Kidney (tissue), 14 donors: ENCODE results near the gene NRM. TPM values are rescaled to one million over a fixed set of nuclear protein-coding genes. Genes with fewer than 3 reads are reported as not detected.

Experiments
- DNase-seq, 5 donors: peaks; one replicate each; pipeline ENCODE4 v3.0.0-alpha.2; 2013 to 2020
- FAIRE-seq: peaks from 2 replicates; lab custom pipeline; 2012; peaks lifted over from hg19 to GRCh38; lab: Jason Lieb, UNC
- H3K27ac ChIP-seq, 2 donors: one replicate each; pipeline ENCODE4 v1.7.0; 2013; ENCODE audit warnings: low read depth in 2 of 2, low read length in 2 of 2, inconsistent platforms in 1 of 2
- H3K27me3 ChIP-seq: one replicate; pipeline ENCODE4 v1.7.1; 2013; ENCODE audit warnings: low read length, inconsistent platforms; ENCODE audit not compliant: control insufficient read depth, insufficient read depth
- H3K36me3 ChIP-seq, 3 donors: one replicate each; pipeline versions ENCODE4 v1.7.0 to v1.7.1; 2013; ENCODE audit warnings: low read length in 3 of 3, control low read depth in 1 of 3, inconsistent platforms in 1 of 3; ENCODE audit not compliant: insufficient read depth in 3 of 3, control insufficient read depth in 2 of 3
- H3K4me1 ChIP-seq, 3 donors: one replicate each; pipeline versions ENCODE4 v1.7.0 to v1.7.1; 2013; ENCODE audit warnings: low read length in 3 of 3, inconsistent platforms in 1 of 3, low read depth in 1 of 3; ENCODE audit not compliant: control insufficient read depth in 2 of 3, insufficient read depth in 2 of 3
- H3K4me3 ChIP-seq, 3 donors: one replicate each; pipeline versions ENCODE4 v1.7.0 to v1.8.1; 2013; ENCODE audit warnings: low read length in 3 of 3, control low read depth in 1 of 3, inconsistent platforms in 1 of 3
- H3K9ac ChIP-seq, 3 donors: one replicate each; pipeline versions ENCODE4 v1.7.0 to v1.7.1; 2013; ENCODE audit warnings: low read length in 3 of 3, control low read depth in 1 of 3, inconsistent platforms in 1 of 3
- H3K9me3 ChIP-seq, 3 donors: one replicate each; pipeline versions ENCODE4 v1.7.0 to v1.7.1; 2013; ENCODE audit warnings: low read length in 3 of 3, control low read depth in 1 of 3, inconsistent platforms in 1 of 3; ENCODE audit not compliant: control insufficient read depth in 2 of 3, insufficient read depth in 1 of 3
- intact Hi-C: fragments of 100-400 bp; cut with DNase I; formaldehyde crosslinking; loops from one replicate; pipeline ENCODE4 v1.11.1; 2022
- polyA plus RNA-seq: library from polyadenylated mRNA; stranded (reverse); fragments of 350-450 nt; fragmentation: Illumina TruSeq; extraction: RNeasy Lipid Tissue Mini Kit (QIAGEN cat#74804); gene quantifications from one replicate; pipeline ENCODE4 v1.2.3, GENCODE V29; 2014; ENCODE audit warnings: low read depth, low replicate concordance; ENCODE audit not compliant: insufficient read depth
- total RNA-seq: library from RNA; stranded (reverse); fragmentation: NEBNext Ultra II Directional; extraction: Animal tissue kit (Norgen Biotek cat#: 25700); gene quantifications from one replicate; pipeline ENCODE4 v1.2.1, GENCODE V29; 2021
- TF ChIP-seq, protein P1 (sequence below): IDR thresholded peaks from 3 replicates; pipeline ENCODE4 v1.5.1; 2012; ENCODE audit warnings: mild to moderate bottlenecking, moderate library complexity, borderline replicate concordance; ENCODE audit not compliant: insufficient read depth; ENCODE audit errors: extremely low read depth
- donor health status: control.
- donor health status: control.
- donor health status: control.
- donor health status: control.
- donor health status: control.
- donor health status: DM: yes; HTN: yes; CAD: no.
- donor health status: Normal renal cell carcinoma (clear cell type).

The NRM gene
- total and polyA plus RNA-seq, 2 donors from 2014 or later, result 14.2 TPM

GRCh38 chr6:30717129-30717844, 26.5 kb upstream of the NRM start, which contains the start of gene MDC1:
MDC1 (minus strand) TSS chr6:30717281; CDS start chr6:30715175, 2,106 bp downstream.
- FAIRE-seq, result peak; percentile 98
- intact Hi-C loops, result no loop called here

DNA sequence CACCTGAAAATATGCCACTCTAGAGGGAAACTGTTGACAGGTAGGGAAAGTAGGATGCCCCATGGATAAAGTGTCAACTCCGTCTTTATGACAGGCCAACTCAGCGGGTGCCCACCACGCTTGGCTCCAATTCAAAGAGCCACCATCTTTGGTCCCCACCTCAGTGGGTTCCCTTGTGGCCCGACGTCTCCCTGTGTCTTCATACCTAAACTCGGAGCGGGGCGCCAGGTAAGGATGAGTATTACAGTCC, 26.0 kb upstream of the NRM start:
- H3K9ac ChIP-seq, result peak overlapping the region in 2 of 3 donors; percentile 74
- intact Hi-C loops, result no loop called here
- FAIRE-seq (no peak), DNase-seq (no peak)
- H3K4me1 ChIP-seq, result peaks cover 0 to 4% (median 4%) of the 10 kb centered on the region in 3 donors
- peaks cover 0 to 20% (median 11%) of the 10 kb centered on the region in 3 donors for H3K36me3 ChIP-seq
- H3K27me3 ChIP-seq, result no peaks in the 10 kb centered on the region
- H3K9me3 ChIP-seq, result no peaks in the 10 kb centered on the region
- H3K27ac ChIP-seq, result peak overlapping the region; percentile 84 to 88
- TF ChIP-seq, protein P1, sequence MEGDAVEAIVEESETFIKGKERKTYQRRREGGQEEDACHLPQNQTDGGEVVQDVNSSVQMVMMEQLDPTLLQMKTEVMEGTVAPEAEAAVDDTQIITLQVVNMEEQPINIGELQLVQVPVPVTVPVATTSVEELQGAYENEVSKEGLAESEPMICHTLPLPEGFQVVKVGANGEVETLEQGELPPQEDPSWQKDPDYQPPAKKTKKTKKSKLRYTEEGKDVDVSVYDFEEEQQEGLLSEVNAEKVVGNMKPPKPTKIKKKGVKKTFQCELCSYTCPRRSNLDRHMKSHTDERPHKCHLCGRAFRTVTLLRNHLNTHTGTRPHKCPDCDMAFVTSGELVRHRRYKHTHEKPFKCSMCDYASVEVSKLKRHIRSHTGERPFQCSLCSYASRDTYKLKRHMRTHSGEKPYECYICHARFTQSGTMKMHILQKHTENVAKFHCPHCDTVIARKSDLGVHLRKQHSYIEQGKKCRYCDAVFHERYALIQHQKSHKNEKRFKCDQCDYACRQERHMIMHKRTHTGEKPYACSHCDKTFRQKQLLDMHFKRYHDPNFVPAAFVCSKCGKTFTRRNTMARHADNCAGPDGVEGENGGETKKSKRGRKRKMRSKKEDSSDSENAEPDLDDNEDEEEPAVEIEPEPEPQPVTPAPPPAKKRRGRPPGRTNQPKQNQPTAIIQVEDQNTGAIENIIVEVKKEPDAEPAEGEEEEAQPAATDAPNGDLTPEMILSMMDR, result no peak
- peak overlapping the region; percentile 63 to 99 (median 71) for H3K4me3 ChIP-seq

More at GRCh38 chr6:30717129-30717844, 26.5 kb upstream of the NRM start, which contains the start of gene MDC1:
- Histone ChIP-seq H3K9ac (peak within 1 kb of the TSS; percentile 12 to 99 (median 86)), H3K36me3 (peaks cover 0 to 15% (median 8%) of the 10 kb centered on the region in 3 donors), H3K27me3 (no peaks in the 10 kb centered on the region), H3K4me3 (peak within 1 kb of the TSS; percentile 71 to 99 (median 78)), H3K4me1 (peaks cover 0 to 4% (median 4%) of the 10 kb centered on the region in 3 donors), H3K9me3 (no peaks in the 10 kb centered on the region), H3K27ac (peak within 1 kb of the TSS; percentile 84 to 88)
- TF ChIP-seq, protein P1, result peak; percentile 21
- DNase-seq, result peak; percentile 99 to 100 (median 100)

DNA sequence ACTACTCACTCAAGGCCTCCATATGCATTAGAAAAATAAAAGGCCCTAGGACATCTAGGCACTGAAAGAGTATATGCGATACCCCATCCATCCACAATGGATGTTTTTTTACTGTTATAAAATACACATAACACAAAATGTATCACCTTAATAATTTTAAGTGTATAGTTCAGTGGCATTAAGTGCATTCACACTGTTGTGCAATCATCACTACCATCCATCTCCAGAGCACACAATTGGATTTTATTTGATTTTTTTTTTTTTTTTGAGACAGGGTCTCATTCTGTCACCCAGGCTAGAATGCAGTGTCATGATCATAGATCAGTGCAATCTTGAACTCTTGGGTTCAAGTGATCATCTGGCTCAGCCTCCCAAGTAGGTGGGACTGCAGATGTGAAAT, 23.5 kb upstream of the NRM start:
- intact Hi-C loops, result no loop called here
- TF ChIP-seq, protein P1, result no peak
- Histone ChIP-seq H3K4me1 (peaks cover 0 to 11% (median 7%) of the 10 kb centered on the region in 3 donors), H3K9ac (no peak overlapping the region), H3K27me3 (no peaks in the 10 kb centered on the region), H3K4me3 (no peak overlapping the region), H3K36me3 (peaks cover 4 to 34% (median 16%) of the 10 kb centered on the region in 3 donors), H3K9me3 (no peaks in the 10 kb centered on the region), H3K27ac (no peak overlapping the region)
- FAIRE-seq, result no peak
- DNase-seq, result no peak
